OCI-LY7 (cell line): ENCODE measurements around the gene SEMA3F.

Experiments
- EZH2phosphoT487 ChIP-seq: fragments of 200-600 bp; sonication (generic); IDR thresholded peaks from 2 replicates; pipeline ENCODE4 v1.6.1; 2018; ENCODE audit warnings: low read depth, borderline replicate concordance, mild to moderate bottlenecking, mixed run types, antibody characterized with exemption, low read length, moderate library complexity, mixed read lengths
- TF ChIP-seq, protein P1 (sequence below): fragments of 200-600 bp; sonication (generic); conservative IDR thresholded peaks from 2 replicates; pipeline ENCODE4 v1.5.1; 2014; ENCODE audit warnings: mild to moderate bottlenecking, antibody characterized with exemption, low read length, moderate library complexity, mixed read lengths

DNA sequence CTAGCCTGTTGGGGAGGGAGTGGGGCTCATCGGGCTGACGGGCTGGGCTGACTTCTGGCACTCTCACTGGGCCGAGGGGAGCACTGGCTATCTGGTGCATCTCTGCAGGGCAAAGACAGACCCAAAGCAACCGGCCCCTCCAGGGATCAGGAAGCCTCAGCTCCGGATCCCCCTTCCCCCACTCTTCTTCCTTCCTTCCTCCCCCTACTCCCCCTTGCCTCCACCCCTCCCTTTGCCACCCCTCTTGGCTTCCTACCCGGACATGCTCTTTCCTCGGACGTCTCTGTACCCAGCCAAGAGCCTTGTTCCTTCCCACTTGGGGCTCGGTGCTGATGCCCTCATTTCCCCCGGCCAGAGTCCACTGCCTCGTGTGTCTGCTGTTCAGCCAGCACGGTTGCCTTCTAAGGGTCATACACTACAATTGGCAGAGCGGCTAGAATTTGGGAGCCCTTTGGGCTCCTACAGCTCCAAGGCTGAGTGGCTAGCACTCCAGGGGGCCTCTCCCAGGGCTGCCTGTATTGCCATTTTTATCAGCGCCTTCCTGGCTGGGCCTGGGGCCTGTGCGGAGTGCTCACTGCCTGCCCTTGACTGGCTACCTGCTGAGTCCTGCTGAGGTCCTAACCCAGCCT lies 10.9 kb downstream of the SEMA3F start:
- TF ChIP-seq, protein P1, sequence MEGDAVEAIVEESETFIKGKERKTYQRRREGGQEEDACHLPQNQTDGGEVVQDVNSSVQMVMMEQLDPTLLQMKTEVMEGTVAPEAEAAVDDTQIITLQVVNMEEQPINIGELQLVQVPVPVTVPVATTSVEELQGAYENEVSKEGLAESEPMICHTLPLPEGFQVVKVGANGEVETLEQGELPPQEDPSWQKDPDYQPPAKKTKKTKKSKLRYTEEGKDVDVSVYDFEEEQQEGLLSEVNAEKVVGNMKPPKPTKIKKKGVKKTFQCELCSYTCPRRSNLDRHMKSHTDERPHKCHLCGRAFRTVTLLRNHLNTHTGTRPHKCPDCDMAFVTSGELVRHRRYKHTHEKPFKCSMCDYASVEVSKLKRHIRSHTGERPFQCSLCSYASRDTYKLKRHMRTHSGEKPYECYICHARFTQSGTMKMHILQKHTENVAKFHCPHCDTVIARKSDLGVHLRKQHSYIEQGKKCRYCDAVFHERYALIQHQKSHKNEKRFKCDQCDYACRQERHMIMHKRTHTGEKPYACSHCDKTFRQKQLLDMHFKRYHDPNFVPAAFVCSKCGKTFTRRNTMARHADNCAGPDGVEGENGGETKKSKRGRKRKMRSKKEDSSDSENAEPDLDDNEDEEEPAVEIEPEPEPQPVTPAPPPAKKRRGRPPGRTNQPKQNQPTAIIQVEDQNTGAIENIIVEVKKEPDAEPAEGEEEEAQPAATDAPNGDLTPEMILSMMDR, result no peak
- TF ChIP-seq EZH2phosphoT487, result no peak
